Adipocyte (in vitro differentiated cells): Measurements from ENCODE around the gene MEIOB.

ENCODE experiments used
- DNase-seq: peaks from one replicate; pipeline ENCODE4 v3.0.0-alpha.2; 2015; ENCODE audit warnings: low read depth
- H3K27me3 ChIP-seq: replicated peaks from 2 replicates; pipeline ENCODE4 v1.7.0; 2013; ENCODE audit warnings: mild to moderate bottlenecking, low read length, moderate library complexity; ENCODE audit not compliant: control insufficient read depth, insufficient read depth
- H3K36me3 ChIP-seq: 2 replicates; pipeline ENCODE4 v1.7.0; 2013; ENCODE audit warnings: low read length, mild to moderate bottlenecking, moderate library complexity; ENCODE audit not compliant: control insufficient read depth, insufficient read depth, severe bottlenecking
- H3K4me1 ChIP-seq: 2 replicates; pipeline ENCODE4 v1.7.0; 2013; ENCODE audit warnings: mild to moderate bottlenecking, low read length, moderate library complexity; ENCODE audit not compliant: control insufficient read depth, insufficient read depth
- H3K4me3 ChIP-seq: 2 replicates; pipeline ENCODE4 v1.7.0; 2013; ENCODE audit warnings: mild to moderate bottlenecking, low read length, moderate library complexity
- H3K9ac ChIP-seq: 2 replicates; pipeline ENCODE4 v1.7.0; 2013; ENCODE audit warnings: mild to moderate bottlenecking, low read length, moderate library complexity
- H3K9me3 ChIP-seq: 2 replicates; pipeline ENCODE4 v1.7.0; 2013; ENCODE audit warnings: mild to moderate bottlenecking, low read length, moderate library complexity; ENCODE audit not compliant: control insufficient read depth

Gene MEIOB

GRCh38 chr16:1794908-1795666, 76.9 kb downstream of the MEIOB start:
- Histone ChIP-seq H3K4me1 (no peaks in the 10 kb centered on the region), H3K36me3 (no peaks in the 10 kb centered on the region), H3K27me3 (no peaks in the 10 kb centered on the region), H3K9me3 (peaks cover 6% of the 10 kb centered on the region), H3K9ac (no peak overlapping the region), H3K4me3 (no peak overlapping the region)
- DNase-seq = no peak

- H3K4me1 ChIP-seq = no peaks in the 10 kb centered on the region
- no peak for DNase-seq
Measured at GRCh38 chr16:1794221-1794871, 77.6 kb downstream of the MEIOB start.

GRCh38 chr16:1793578-1794220, 78.3 kb downstream of the MEIOB start, which contains the start of gene IGFALS:
TSS of gene IGFALS (minus strand) at chr16:1793705. CDS start at chr16:1793652, 53 bp downstream.
- peaks cover 6% of the 10 kb centered on the region for H3K9me3 ChIP-seq
- H3K9ac ChIP-seq = no peak within 1 kb of the TSS
- H3K4me3 ChIP-seq = no peak within 1 kb of the TSS
- no peak for DNase-seq
- H3K27me3 ChIP-seq = no peaks in the 10 kb centered on the region
- peaks cover 4% of the 10 kb centered on the region for H3K36me3 ChIP-seq
- no peaks in the 10 kb centered on the region for H3K4me1 ChIP-seq

More at GRCh38 chr16:1794221-1794871, 77.6 kb downstream of the MEIOB start:
- peaks cover 6% of the 10 kb centered on the region for H3K9me3 ChIP-seq
- no peaks in the 10 kb centered on the region for H3K36me3 ChIP-seq
- no peak overlapping the region for H3K9ac ChIP-seq
- H3K4me3 ChIP-seq = no peak overlapping the region
- no peaks in the 10 kb centered on the region for H3K27me3 ChIP-seq

GRCh38 chr16:1792836-1793577, 79.0 kb downstream of the MEIOB start:
- H3K27me3 ChIP-seq = no peaks in the 10 kb centered on the region
- no peak for DNase-seq
- H3K4me3 ChIP-seq = no peak overlapping the region
- H3K9ac ChIP-seq = no peak overlapping the region
- H3K9me3 ChIP-seq = peaks cover 3% of the 10 kb centered on the region
- H3K4me1 ChIP-seq = no peaks in the 10 kb centered on the region
- peaks cover 9% of the 10 kb centered on the region for H3K36me3 ChIP-seq

GRCh38 chr16:1791943-1792812, 79.8 kb downstream of the MEIOB start:
- Histone ChIP-seq H3K9ac (no peak overlapping the region), H3K27me3 (no peaks in the 10 kb centered on the region), H3K9me3 (no peaks in the 10 kb centered on the region), H3K36me3 (peaks cover 9% of the 10 kb centered on the region), H3K4me1 (no peaks in the 10 kb centered on the region), H3K4me3 (no peak overlapping the region)
- DNase-seq = no peak

- Histone ChIP-seq H3K9me3 (no peaks in the 10 kb centered on the region), H3K9ac (no peak overlapping the region), H3K4me1 (no peaks in the 10 kb centered on the region), H3K4me3 (no peak overlapping the region), H3K27me3 (no peaks in the 10 kb centered on the region), H3K36me3 (peaks cover 9% of the 10 kb centered on the region)
- DNase-seq = no peak
Measured at GRCh38 chr16:1791256-1791942, 80.6 kb downstream of the MEIOB start.

- no peak for DNase-seq
- no peaks in the 10 kb centered on the region for H3K9me3 ChIP-seq
- no peaks in the 10 kb centered on the region for H3K4me1 ChIP-seq
- no peak overlapping the region for H3K9ac ChIP-seq
- H3K27me3 ChIP-seq = no peaks in the 10 kb centered on the region
- peaks cover 9% of the 10 kb centered on the region for H3K36me3 ChIP-seq
- H3K4me3 ChIP-seq = no peak overlapping the region
Measured at GRCh38 chr16:1790611-1791255, 81.2 kb downstream of the MEIOB start.

GRCh38 chr16:1790261-1790610, 81.7 kb downstream of the MEIOB start:
- DNase-seq = no peak
- no peak overlapping the region for H3K9ac ChIP-seq
- H3K27me3 ChIP-seq = no peaks in the 10 kb centered on the region
- H3K4me3 ChIP-seq = no peak overlapping the region
- H3K36me3 ChIP-seq = peaks cover 9% of the 10 kb centered on the region
- H3K9me3 ChIP-seq = no peaks in the 10 kb centered on the region
- no peaks in the 10 kb centered on the region for H3K4me1 ChIP-seq

- Histone ChIP-seq H3K27me3 (no peaks in the 10 kb centered on the region), H3K9me3 (no peaks in the 10 kb centered on the region), H3K9ac (no peak overlapping the region), H3K4me1 (no peaks in the 10 kb centered on the region), H3K4me3 (no peak overlapping the region), H3K36me3 (peaks cover 9% of the 10 kb centered on the region)
- DNase-seq = no peak
Measured at GRCh38 chr16:1789643-1790045, 82.3 kb downstream of the MEIOB start.

- DNase-seq = no peak
Measured at GRCh38 chr16:1788708-1789100, 83.3 kb downstream of the MEIOB start.

More at GRCh38 chr16:1788708-1789100, 83.3 kb downstream of the MEIOB start:
- Histone ChIP-seq H3K4me3 (no peak overlapping the region), H3K4me1 (no peaks in the 10 kb centered on the region), H3K27me3 (no peaks in the 10 kb centered on the region), H3K9ac (no peak overlapping the region), H3K36me3 (peaks cover 9% of the 10 kb centered on the region), H3K9me3 (no peaks in the 10 kb centered on the region)
